HepG2 (cell line): ENCODE results near the gene PTPN22. TPM values are rescaled to one million over a fixed set of nuclear protein-coding genes. Genes with fewer than 3 reads are reported as not detected.

Experiments
- PHF20 ChIP-seq: sonication (generic); formaldehyde crosslinking; IDR thresholded peaks from 2 replicates; pipeline ENCODE4 v1.5.0; 2020; ENCODE audit warnings: mild to moderate bottlenecking, missing genetic modification reagents
- RXRB ChIP-seq: IDR thresholded peaks from 2 replicates; pipeline ENCODE4 v1.6.1; 2016; ENCODE audit warnings: borderline replicate concordance, missing genetic modification reagents, missing compliant biosample characterization
- SATB2 ChIP-seq: sonication (generic); formaldehyde crosslinking; IDR thresholded peaks from 2 replicates; pipeline ENCODE4 v1.5.0; 2020; ENCODE audit warnings: missing genetic modification reagents
- SKI ChIP-seq: fragments of 450-650 bp; IDR thresholded peaks from one replicate; pipeline ENCODE4 v1.6.1; 2018; ENCODE audit warnings: mild to moderate bottlenecking; ENCODE audit not compliant: partially characterized antibody
- SMAD3 ChIP-seq: sonication (generic); formaldehyde crosslinking; IDR thresholded peaks from 2 replicates; pipeline ENCODE4 v1.4.0; 2020; ENCODE audit warnings: missing genetic modification reagents
- SUZ12 ChIP-seq: fragments of 150-350 bp; IDR thresholded peaks from 2 replicates; pipeline ENCODE4 v1.6.1; 2014; ENCODE audit warnings: low read depth, low read length
- ZBTB40 ChIP-seq, 2 experiments: fragments of 450-650 bp in 1 of 2; sonication (generic) in 1 of 2; formaldehyde crosslinking in 1 of 2; IDR thresholded peaks; 2 replicates each; pipeline versions ENCODE4 v1.6.1 to v1.8.0; 2016 to 2022; ENCODE audit warnings: antibody characterized with exemption in 1 of 2, mild to moderate bottlenecking in 1 of 2, missing genetic modification reagents in 1 of 2
- ZUFSP ChIP-seq: sonication (generic); formaldehyde crosslinking; IDR thresholded peaks from 2 replicates; pipeline ENCODE4 v1.9.0; 2021; ENCODE audit warnings: missing genetic modification reagents, mild to moderate bottlenecking, borderline replicate concordance
- polyA plus RNA-seq, 8 experiments: library from polyadenylated mRNA; depleted of rRNA in 3 of 8; stranded (reverse) in 7 of 8; unstranded in 1 of 8; fragments of >200 nt; fragmentation: Illumina TruSeq in 4 of 8; extraction: Trizol in 4 of 8; gene quantifications; 2 replicates each; pipeline versions ENCODE4 v1.2.1 to v1.2.3, GENCODE V29; 2011 to 2016; ENCODE audit warnings: low read depth in 4 of 8, missing spikeins in 1 of 8, mixed read lengths in 1 of 8; ENCODE audit not compliant: insufficient read depth in 1 of 8
- total RNA-seq, 5 experiments: library from RNA; depleted of rRNA; stranded (reverse); fragments of >200 nt; fragmentation: Illumina TruSeq; extraction: Trizol; gene quantifications; 2 replicates each; pipeline ENCODE4 v1.2.3, GENCODE V29; 2016; ENCODE audit warnings: low read depth in 1 of 5
- TF ChIP-seq, protein P1 (sequence below): sonication (generic); formaldehyde crosslinking; IDR thresholded peaks from 2 replicates; pipeline ENCODE4 v1.4.0; 2020; ENCODE audit warnings: missing genetic modification reagents

The PTPN22 gene
- total and polyA plus RNA-seq, 2 of the 13 experiments (the other 11 are each of a cell fraction or from before 2014, with no cell fraction given), result not detected

GRCh38 chr1:113777561-113777960 lies 94.0 kb downstream of the PTPN22 start (continued):
- no peak for TF ChIP-seq ZBTB40 (IDR thresholded peaks at IDR 0.05)
- TF ChIP-seq ZBTB40 (CRISPR knock-in tag; IDR thresholded peaks at IDR 0.05), result no peak
- TF ChIP-seq PHF20 (CRISPR knock-in tag), result no peak
- TF ChIP-seq ZUFSP (CRISPR knock-in tag), result no peak
- no peak for TF ChIP-seq SMAD3 (CRISPR knock-in tag)
- TF ChIP-seq SUZ12, result no peak
- TF ChIP-seq SKI, result no peak
- TF ChIP-seq RXRB (CRISPR knock-in tag), result no peak
- TF ChIP-seq, protein P1, sequence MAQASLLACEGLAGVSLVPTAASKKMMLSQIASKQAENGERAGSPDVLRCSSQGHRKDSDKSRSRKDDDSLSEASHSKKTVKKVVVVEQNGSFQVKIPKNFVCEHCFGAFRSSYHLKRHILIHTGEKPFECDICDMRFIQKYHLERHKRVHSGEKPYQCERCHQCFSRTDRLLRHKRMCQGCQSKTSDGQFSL (CRISPR knock-in tag), result no peak
- TF ChIP-seq SATB2 (CRISPR knock-in tag), result no peak
- TF ChIP-seq, all 625 proteins: peak for 0
